T-helper 2 cell treated with Interferon-gamma antibody and Interleukin-4, amounts not matched to agents 100 ng/mL and 5 ng/mL, for 36 hours (primary cell): Measurements from ENCODE around the gene C1orf167. TPM values are rescaled to one million over a fixed set of nuclear protein-coding genes. Genes with fewer than 3 reads are reported as not detected.

Source experiments
- intact Hi-C: fragments of 100-400 bp; cut with micrococcal nuclease; formaldehyde crosslinking; loops from one replicate; pipeline ENCODE4 v1.15.1; 2023
- total RNA-seq: library from RNA; stranded (reverse); gene quantifications from 2 replicates; pipeline ENCODE4 v1.2.3, GENCODE V29; 2022

The C1orf167 gene
- total RNA-seq, 1 donor from 2014 or later, result not detected

GRCh38 chr1:11833900-11834299 lies 71.9 kb downstream of the C1orf167 start:
- intact Hi-C loops, result no loop called here

GRCh38 chr1:11835441-11836225 lies 73.6 kb downstream of the C1orf167 start:
- intact Hi-C loops, result no loop called here

- intact Hi-C loops, result no loop called here
These were observed 75.2 kb downstream of the C1orf167 start for GRCh38 chr1:11836955-11837766.

- intact Hi-C loops, result loop anchor here (1.0 to 2.0 kb wide), 3 partner anchors 56 to 193 kb away; no protein-coding TSS in a partner anchor
These were observed 75.9 kb downstream of the C1orf167 start for GRCh38 chr1:11837767-11838348.

- intact Hi-C loops, result loop anchor here (1.0 to 2.0 kb wide), 3 partner anchors 56 to 192 kb away; no protein-coding TSS in a partner anchor
These were observed 76.6 kb downstream of the C1orf167 start for GRCh38 chr1:11838349-11839272.

Other genes starting within 250 kb of the C1orf167 start
- gene FBXO2, start 107.8 kb upstream of the C1orf167 start, total RNA-seq, result 0.41 and 0.59 TPM in 2 replicates
- gene FBXO44, start 107.3 kb upstream of the C1orf167 start, total RNA-seq, result 21.8 and 23.2 TPM in 2 replicates
- gene FBXO6, start 98.0 kb upstream of the C1orf167 start, total RNA-seq, result 22.9 and 24.7 TPM in 2 replicates
- gene MAD2L2, start 81.0 kb upstream of the C1orf167 start, total RNA-seq, result 59.0 and 60.2 TPM in 2 replicates
- 0.09 and 0.11 TPM in 2 replicates for gene DRAXIN, start 70.5 kb upstream of the C1orf167 start, total RNA-seq
- 34.1 and 36.5 TPM in 2 replicates for gene AGTRAP, start 26.1 kb upstream of the C1orf167 start, total RNA-seq
- gene MTHFR, start 43.8 kb downstream of the C1orf167 start, total RNA-seq, result 23.2 and 24.6 TPM in 2 replicates
- gene CLCN6, start 44.0 kb downstream of the C1orf167 start, total RNA-seq, result 13.3 and 15.1 TPM in 2 replicates
- gene NPPA, start 85.6 kb downstream of the C1orf167 start, total RNA-seq, result not detected in 2 replicates
- not detected in 2 replicates for gene NPPB, start 96.8 kb downstream of the C1orf167 start, total RNA-seq
- 36.4 and 37.7 TPM in 2 replicates for gene KIAA2013, start 164.2 kb downstream of the C1orf167 start, total RNA-seq
- 23.7 and 26.0 TPM in 2 replicates for gene PLOD1, start 172.5 kb downstream of the C1orf167 start, total RNA-seq
- gene MFN2, start 218.3 kb downstream of the C1orf167 start, total RNA-seq, result 50.8 and 54.2 TPM in 2 replicates